HG03097 (cell line): ENCODE results near the gene C2CD2.

Experiments
- ATAC-seq: cut with Tn5 transposase; IDR thresholded peaks from one replicate; pipeline ENCODE4 v1.9.1; 2021; ENCODE audit not compliant: unreplicated experiment, low FRiP score

The C2CD2 gene

GRCh38 chr21:41975391-41976272, 21.8 kb upstream of the C2CD2 start:
- ATAC-seq: no peak

GRCh38 chr21:41974752-41975053, 20.9 kb upstream of the C2CD2 start:
- ATAC-seq: no peak

DNA sequence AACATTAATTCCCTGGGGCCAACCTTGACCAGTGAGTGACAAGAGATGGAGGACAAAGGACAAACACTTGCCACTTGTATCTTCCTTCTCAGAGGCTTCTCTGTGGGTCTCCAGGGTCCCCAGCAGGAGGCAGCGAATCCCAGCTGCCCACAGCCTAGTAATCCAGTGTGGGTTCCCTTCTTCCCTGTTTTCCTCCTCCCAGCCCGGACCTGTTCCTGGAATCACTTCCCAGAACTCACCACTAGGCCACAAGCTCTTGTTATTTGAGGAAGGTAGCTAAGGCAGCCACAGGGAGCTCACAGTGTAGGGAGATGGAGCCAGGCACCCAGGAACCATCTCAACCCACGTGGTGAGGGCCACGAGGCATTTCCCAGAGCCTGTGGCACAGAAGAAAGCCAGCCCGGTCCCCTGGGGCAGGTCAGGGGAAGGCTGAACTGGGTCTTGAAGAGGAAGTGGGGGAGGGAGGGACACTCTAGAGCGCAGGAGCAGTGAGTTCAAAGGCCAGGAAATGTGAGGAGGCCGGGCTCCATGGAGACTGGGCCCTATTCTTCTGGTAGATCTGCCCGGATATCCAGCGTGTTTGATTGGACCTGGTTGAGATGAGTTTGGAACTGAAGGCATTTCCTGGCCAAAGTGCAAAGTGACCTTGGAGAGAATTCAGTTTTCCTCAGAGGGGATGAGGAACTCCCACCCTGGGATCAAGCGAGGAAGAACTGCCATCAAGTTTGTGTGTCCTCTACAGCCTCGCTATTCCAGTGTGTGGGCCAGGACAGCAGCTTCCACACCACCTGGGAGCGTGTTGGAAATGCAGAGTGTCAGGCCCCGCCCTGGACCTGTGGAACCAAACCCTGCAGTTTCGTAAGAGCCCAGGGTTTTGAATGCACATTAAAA, 20.3 kb upstream of the C2CD2 start:
- ATAC-seq: no peak

DNA sequence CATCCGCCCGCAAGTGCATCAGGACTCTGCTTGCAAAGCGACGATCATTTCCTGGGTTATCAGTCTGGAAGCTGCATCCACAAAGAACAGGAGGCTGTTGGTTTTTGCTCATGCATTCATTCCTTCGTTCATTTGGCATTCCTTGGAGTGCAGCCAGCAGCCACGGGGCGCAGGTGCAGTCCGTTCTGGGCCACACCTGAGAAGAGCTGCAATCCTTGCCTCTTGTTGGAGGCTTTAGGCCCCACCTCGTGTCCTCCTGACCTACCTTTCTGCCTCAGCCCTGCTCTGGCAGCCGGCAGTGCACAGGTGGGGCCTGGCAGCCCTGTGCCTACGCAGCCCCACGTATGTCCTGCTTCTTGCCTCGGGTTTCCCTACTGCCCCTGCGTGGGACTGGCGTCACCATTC, 19.6 kb upstream of the C2CD2 start:
- ATAC-seq: no peak

GRCh38 chr21:41972511-41973205, 18.8 kb upstream of the C2CD2 start:
- ATAC-seq: no peak

- ATAC-seq: no peak
Observed at GRCh38 chr21:41971891-41972290, 18.1 kb upstream of the C2CD2 start.

GRCh38 chr21:41970751-41971653, 17.2 kb upstream of the C2CD2 start:
- no peak for ATAC-seq

GRCh38 chr21:41970106-41970391, 16.2 kb upstream of the C2CD2 start:
- ATAC-seq: no peak

GRCh38 chr21:41967708-41968107, 13.9 kb upstream of the C2CD2 start:
- no peak for ATAC-seq

DNA sequence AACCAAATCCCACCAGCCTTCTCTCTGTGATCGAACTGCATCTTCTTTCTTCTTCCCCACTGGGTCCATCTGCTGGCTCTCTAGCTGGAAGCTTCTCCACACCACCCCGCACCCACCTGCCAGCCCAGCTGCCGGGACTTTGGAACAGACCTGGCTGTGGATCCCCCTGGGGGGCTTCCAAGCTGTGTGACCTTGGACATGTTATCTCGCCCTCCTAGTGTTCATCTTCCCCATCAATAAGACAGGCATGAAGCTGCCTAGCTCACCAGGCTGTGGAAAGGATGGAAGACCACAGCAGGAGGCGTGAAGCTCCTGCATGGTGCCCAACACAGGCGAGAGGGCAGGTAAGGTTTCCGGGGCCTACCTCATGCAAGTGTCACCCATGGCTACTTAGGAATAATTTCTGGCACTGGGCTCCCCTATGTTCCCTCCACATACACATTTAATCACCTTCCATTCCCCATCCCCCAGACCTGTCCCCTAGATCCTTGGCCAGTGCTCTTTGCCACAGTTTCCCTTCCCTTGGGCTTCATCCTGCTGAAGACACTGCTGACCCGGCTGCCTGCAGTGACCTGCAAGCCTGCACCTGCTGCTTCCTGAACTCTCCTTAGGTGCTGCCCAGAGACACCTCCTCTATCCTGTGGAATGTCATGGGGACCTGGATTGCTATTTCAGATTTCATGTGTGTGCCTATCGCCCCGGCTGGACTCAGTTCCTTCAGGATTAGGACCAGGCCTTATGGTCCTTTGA, 13.2 kb upstream of the C2CD2 start:
- no peak for ATAC-seq

DNA sequence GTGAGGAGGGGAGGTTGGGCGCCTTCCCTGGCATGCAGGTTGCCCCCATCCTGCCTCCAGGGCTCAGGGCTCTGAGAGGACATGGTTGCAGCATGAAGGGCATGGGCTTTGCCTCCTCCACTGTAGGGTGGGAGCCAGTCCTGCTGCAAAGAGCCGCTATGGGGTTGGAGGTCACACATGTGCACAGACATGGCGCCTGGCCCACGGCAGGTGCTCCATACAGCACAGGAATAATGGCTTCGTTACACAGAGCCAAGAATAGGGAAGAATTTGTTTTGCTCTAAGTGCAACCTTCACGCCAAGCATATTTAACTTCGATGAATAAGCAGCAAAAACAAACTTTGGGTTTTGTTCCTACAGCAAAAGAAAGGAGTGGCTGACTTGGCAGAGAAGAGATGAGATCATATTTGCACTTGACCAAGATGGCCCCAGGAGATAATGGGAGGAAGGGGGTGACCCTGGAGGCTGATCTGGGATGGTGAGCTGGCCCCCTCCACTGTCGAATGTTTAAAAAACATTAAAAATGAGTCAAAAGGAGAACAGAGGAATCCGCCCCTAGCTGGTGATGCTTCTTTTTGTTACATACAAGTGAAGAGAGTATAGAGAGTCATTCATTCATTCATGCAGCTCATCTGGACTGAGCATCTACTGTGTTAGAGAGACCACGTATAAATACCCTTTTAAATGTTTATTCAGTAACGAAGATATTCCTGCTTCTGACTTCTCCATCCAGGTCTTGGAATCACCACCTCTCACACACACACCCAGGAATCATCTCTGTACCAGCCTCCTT, 12.4 kb upstream of the C2CD2 start:
- no peak for ATAC-seq

GRCh38 chr21:41965461-41966013, 11.7 kb upstream of the C2CD2 start:
- ATAC-seq: no peak

DNA sequence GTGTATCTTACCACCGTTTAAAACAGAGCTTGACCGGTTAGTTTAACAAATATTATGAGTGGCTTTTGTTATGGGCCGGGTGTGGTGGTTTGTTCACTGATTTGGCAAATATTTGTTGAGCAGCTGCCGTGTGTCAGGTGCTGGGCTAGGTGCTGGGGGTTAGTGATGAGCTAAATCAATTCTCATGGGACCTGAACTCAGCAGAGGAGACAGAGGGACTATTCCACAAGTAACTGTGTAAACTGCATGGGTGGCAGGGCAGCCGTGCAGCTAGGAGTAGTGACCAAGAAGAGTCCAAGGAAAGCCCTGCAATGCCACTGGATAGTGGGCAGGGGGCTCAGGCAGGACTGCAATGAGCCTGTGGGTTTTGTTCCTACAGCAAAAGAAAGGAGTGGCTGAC, 11.2 kb upstream of the C2CD2 start:
- ATAC-seq: no peak

DNA sequence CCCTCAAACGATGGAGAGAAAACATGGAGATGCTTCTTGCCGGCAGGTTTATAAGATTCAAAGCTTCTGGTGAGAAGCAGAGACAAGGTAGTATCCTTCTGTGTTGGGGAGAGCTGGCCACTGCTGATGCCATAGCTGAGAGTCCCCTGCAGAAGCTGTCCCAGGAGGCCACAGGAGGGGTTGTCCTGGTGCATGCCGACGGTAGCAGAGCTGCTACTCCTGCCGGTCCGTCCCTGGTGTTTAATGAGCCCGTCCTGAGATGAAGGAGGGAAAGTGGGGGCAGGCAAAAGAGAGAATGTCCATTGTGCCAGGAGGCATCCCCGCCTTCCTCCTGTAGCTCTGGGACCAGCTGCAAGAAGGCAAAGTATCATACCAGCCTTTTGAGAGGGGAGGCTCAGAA, 10.4 kb upstream of the C2CD2 start:
- no peak for ATAC-seq

GRCh38 chr21:41962425-41962966, 8.7 kb upstream of the C2CD2 start:
- no peak for ATAC-seq

GRCh38 chr21:41961753-41962152, 7.9 kb upstream of the C2CD2 start:
- ATAC-seq: no peak

GRCh38 chr21:41961282-41961701, 7.5 kb upstream of the C2CD2 start:
- ATAC-seq: no peak

DNA sequence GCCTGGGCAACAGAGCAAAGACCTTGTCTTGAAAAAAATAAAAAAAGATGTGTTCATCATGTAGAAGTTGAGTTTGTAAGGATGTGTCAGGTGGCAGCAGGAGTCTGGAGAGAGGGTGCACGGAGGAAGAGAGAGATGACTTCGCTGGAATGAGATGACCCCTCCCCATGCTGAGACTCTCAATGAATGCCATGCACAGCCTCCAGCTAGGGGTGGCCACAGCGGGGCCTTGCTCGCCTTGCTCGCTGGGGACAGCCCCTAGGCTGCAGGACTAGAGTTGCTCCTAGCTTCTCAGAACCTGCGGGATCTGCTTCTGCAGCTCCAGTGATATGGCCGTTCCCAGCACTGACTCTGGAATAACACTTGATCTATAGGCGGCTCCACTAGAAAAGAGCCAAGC, 6.6 kb upstream of the C2CD2 start:
- no peak for ATAC-seq
